Astrocyte (in vitro differentiated cells and primary cell): ENCODE data around the gene USP49. TPM values are rescaled to one million over a fixed set of nuclear protein-coding genes. Genes with fewer than 3 reads are reported as not detected.

Source experiments
- DNase-seq: peaks from one replicate; pipeline ENCODE4 v3.0.0-alpha.2; 2010; ENCODE audit warnings: low read depth
- FAIRE-seq: peaks from 2 replicates; lab custom pipeline; 2011; peaks lifted over from hg19 to GRCh38; lab: Jason Lieb, UNC
- H2AFZ ChIP-seq: 2 replicates; pipeline ENCODE4 v1.6.0; 2012; ENCODE audit warnings: low read depth, low read length, inconsistent platforms
- H3K27ac ChIP-seq: 2 replicates; pipeline ENCODE4 v1.5.1; 2011; ENCODE audit warnings: low read depth, low read length, inconsistent platforms
- H3K27me3 ChIP-seq: 2 replicates; pipeline ENCODE4 v1.6.0; 2011; ENCODE audit warnings: low read length, inconsistent platforms; ENCODE audit not compliant: insufficient read depth
- H3K36me3 ChIP-seq: 2 replicates; pipeline ENCODE4 v1.5.1; 2011; ENCODE audit warnings: low read length, inconsistent platforms; ENCODE audit not compliant: insufficient read depth
- H3K4me1 ChIP-seq: 2 replicates; pipeline ENCODE4 v1.5.1; 2011; ENCODE audit warnings: low read length, inconsistent platforms; ENCODE audit not compliant: insufficient read depth
- H3K4me2 ChIP-seq: 2 replicates; pipeline ENCODE4 v1.6.0; 2012; ENCODE audit warnings: low read length, inconsistent platforms
- H3K4me3 ChIP-seq: 2 replicates; pipeline ENCODE4 v1.5.1; 2011; ENCODE audit warnings: low read depth, mild to moderate bottlenecking, low read length, inconsistent platforms; ENCODE audit not compliant: insufficient read depth
- H3K79me2 ChIP-seq: 2 replicates; pipeline ENCODE4 v1.6.0; 2012; ENCODE audit warnings: mild to moderate bottlenecking, low read length, inconsistent platforms; ENCODE audit not compliant: insufficient read depth
- H3K9ac ChIP-seq: 2 replicates; pipeline ENCODE4 v1.6.0; 2012; ENCODE audit warnings: mild to moderate bottlenecking, low read length, inconsistent platforms
- H3K9me3 ChIP-seq: 2 replicates; pipeline ENCODE4 v1.5.1; 2012; ENCODE audit warnings: low read depth, mild to moderate bottlenecking, low read length, inconsistent platforms; ENCODE audit not compliant: insufficient read depth
- H4K20me1 ChIP-seq: 2 replicates; pipeline ENCODE4 v1.6.0; 2012; ENCODE audit warnings: low read length, inconsistent platforms; ENCODE audit not compliant: insufficient read depth
- H3K27ac Mint-ChIP-seq: one replicate; pipeline ENCODE4 v1.8.0; 2021; ENCODE audit warnings: mild to moderate bottlenecking, mixed read lengths; ENCODE audit not compliant: unreplicated experiment
- H3K27me3 Mint-ChIP-seq: one replicate; pipeline ENCODE4 v1.8.0; 2021; ENCODE audit warnings: low read depth, mixed read lengths; ENCODE audit not compliant: unreplicated experiment
- H3K36me3 Mint-ChIP-seq: one replicate; pipeline ENCODE4 v1.8.0; 2021; ENCODE audit warnings: low read depth, mixed read lengths; ENCODE audit not compliant: unreplicated experiment
- H3K4me1 Mint-ChIP-seq: one replicate; pipeline ENCODE4 v1.8.0; 2021; ENCODE audit warnings: low read depth, mixed read lengths; ENCODE audit not compliant: unreplicated experiment
- H3K4me3 Mint-ChIP-seq: one replicate; pipeline ENCODE4 v1.8.0; 2021; ENCODE audit warnings: mild to moderate bottlenecking, moderate library complexity, mixed read lengths; ENCODE audit not compliant: unreplicated experiment
- H3K9me3 Mint-ChIP-seq: one replicate; pipeline ENCODE4 v1.8.0; 2021; ENCODE audit warnings: mild to moderate bottlenecking, mixed read lengths; ENCODE audit not compliant: unreplicated experiment
- EZH2 ChIP-seq: IDR thresholded peaks from 2 replicates; pipeline ENCODE4 v1.6.1; 2012; ENCODE audit warnings: mild to moderate bottlenecking, low read length, inconsistent platforms; ENCODE audit not compliant: insufficient read depth
- total RNA-seq: library from RNA; stranded (reverse); gene quantifications from 2 replicates; pipeline ENCODE4 v1.2.1, GENCODE V29; 2021
- TF ChIP-seq, protein P1 (sequence below): IDR thresholded peaks from 2 replicates; pipeline ENCODE4 v1.5.1; 2011; ENCODE audit warnings: low read depth, mild to moderate bottlenecking, inconsistent platforms, low read length, moderate library complexity; ENCODE audit not compliant: insufficient read depth

The USP49 gene
- total RNA-seq, 1 donor from 2014 or later, result 5.5 TPM

DNA sequence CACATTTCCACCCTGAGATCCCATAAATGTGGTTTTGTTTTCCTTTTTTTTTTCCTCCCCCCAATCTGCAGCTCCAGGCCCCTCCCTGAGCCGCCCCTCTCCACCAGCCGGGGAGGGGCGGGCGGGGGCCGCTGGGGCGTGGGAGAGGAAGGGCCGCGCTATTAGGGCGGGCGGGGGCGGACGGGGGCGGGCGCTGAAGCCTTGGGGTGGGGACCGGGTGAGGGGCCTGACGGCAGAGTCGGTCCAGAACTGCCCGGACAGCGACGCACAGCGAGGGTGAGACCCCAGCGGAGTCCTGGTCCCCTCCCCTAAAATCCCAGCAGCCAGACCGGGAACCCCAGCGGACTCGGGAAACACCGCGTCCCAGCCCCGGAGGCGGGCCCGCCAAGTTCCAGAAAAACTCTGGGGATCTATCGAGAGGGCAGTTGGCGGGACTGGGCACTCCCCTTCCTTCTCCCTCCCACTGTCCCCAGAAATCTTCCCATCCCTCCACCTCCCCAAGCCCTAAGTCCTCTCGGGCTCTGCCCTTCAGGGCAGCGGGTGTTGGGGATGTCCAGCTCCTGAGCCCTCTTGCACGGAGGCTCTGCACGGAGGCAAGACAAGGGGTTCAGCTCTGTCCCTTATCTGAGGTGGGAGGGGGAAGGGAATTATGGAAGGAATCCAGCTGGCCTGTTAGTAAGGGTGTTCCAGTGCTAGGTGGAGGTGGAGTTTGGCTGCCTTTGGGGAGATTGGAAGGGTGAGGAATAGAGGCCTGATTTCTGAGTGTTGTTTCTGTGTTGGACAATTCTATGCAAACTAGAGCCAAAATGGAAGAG is 114.4 kb downstream of the USP49 start, which contains the start of gene PRICKLE4:
Gene PRICKLE4 (plus strand): TSS at position 232 of the 815 bp plus-strand sequence. CDS start 2,692 bp downstream, outside the sequence.
- H3K27ac ChIP-seq, result no peak within 1 kb of the TSS
- Mint-ChIP-seq H3K27ac (peak within 1 kb of the TSS; percentile 41), H3K9me3 (no peaks in the 10 kb centered on the region), H3K4me3 (peak within 1 kb of the TSS; percentile 88), H3K4me1 (peaks cover 5% of the 10 kb centered on the region), H3K36me3 (peaks cover 2% of the 10 kb centered on the region), H3K27me3 (no peaks in the 10 kb centered on the region)
- H3K36me3 ChIP-seq, result no peaks in the 10 kb centered on the region
- no peaks in the 10 kb centered on the region for H3K9me3 ChIP-seq
- no peak for DNase-seq
- H3K4me3 ChIP-seq, result peak within 1 kb of the TSS; percentile 74
- H4K20me1 ChIP-seq, result peaks cover 8% of the 10 kb centered on the region
- peaks cover 13% of the 10 kb centered on the region for H3K4me1 ChIP-seq
- peak within 1 kb of the TSS; percentile 100 for H3K4me2 ChIP-seq
- no peak for FAIRE-seq
- no peaks in the 10 kb centered on the region for H3K79me2 ChIP-seq
- TF ChIP-seq, protein P1, sequence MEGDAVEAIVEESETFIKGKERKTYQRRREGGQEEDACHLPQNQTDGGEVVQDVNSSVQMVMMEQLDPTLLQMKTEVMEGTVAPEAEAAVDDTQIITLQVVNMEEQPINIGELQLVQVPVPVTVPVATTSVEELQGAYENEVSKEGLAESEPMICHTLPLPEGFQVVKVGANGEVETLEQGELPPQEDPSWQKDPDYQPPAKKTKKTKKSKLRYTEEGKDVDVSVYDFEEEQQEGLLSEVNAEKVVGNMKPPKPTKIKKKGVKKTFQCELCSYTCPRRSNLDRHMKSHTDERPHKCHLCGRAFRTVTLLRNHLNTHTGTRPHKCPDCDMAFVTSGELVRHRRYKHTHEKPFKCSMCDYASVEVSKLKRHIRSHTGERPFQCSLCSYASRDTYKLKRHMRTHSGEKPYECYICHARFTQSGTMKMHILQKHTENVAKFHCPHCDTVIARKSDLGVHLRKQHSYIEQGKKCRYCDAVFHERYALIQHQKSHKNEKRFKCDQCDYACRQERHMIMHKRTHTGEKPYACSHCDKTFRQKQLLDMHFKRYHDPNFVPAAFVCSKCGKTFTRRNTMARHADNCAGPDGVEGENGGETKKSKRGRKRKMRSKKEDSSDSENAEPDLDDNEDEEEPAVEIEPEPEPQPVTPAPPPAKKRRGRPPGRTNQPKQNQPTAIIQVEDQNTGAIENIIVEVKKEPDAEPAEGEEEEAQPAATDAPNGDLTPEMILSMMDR, result no peak
- TF ChIP-seq EZH2, result no peak
- H3K27me3 ChIP-seq, result no peaks in the 10 kb centered on the region
- peak within 1 kb of the TSS; percentile 83 for H3K9ac ChIP-seq
- peak within 1 kb of the TSS; percentile 89 for H2AFZ ChIP-seq

DNA sequence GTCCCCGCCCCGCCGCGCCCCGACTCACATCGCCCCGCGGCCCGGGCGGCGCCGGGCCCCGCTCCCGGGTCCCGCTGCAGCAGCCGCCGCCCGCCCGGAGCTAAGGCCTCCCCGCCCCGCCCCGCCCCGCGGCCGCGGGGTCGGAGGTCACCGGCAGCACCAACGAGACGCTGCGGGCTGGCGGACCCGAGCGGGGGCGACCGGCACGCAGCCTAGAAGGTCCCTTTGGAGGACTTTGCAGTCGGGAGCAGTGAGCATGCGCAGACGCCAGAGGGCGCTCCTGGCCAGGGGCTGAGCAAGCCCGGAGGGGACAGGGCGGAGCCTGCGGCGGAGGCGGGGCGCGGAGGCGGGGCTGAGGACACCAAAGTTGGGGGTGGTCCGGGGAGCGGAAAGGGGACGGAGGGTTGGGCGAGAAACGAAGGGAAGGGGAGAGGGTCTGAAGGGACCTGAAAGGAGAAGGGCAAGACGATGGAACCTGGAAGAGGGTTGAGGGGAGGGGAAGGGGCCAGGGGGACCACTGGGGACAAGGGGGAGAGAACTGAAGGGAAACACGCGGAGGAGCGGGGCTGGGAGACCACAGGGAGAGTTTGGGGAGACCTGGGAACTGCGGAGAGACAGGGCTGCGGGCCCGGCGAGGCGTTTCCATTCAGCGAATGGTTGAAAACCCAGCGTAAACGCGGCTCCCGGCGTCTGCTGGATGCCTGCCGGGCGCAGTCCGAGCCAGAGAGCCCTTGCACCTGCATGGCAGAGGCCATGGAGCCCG is 115.2 kb downstream of the USP49 start, which contains the start of gene FRS3:
Gene FRS3 (minus strand): TSS at position 113 of the 763 bp plus-strand sequence. CDS start 2,913 bp downstream, outside the sequence.
- peaks cover 2% of the 10 kb centered on the region for H3K36me3 Mint-ChIP-seq
- no peak for FAIRE-seq
- Histone ChIP-seq H3K27me3 (no peaks in the 10 kb centered on the region), H3K9ac (peak within 1 kb of the TSS; percentile 83), H3K9me3 (no peaks in the 10 kb centered on the region), H3K79me2 (no peaks in the 10 kb centered on the region), H3K36me3 (peaks cover 4% of the 10 kb centered on the region), H3K27ac (no peak within 1 kb of the TSS), H4K20me1 (peaks cover 2% of the 10 kb centered on the region), H2AFZ (peak within 1 kb of the TSS; percentile 89), H3K4me1 (peaks cover 14% of the 10 kb centered on the region), H3K4me2 (peak within 1 kb of the TSS; percentile 100), H3K4me3 (peak within 1 kb of the TSS; percentile 74)
- no peaks in the 10 kb centered on the region for H3K9me3 Mint-ChIP-seq
- peak within 1 kb of the TSS; percentile 80 for H3K27ac Mint-ChIP-seq
- no peaks in the 10 kb centered on the region for H3K27me3 Mint-ChIP-seq
- peak within 1 kb of the TSS; percentile 89 for H3K4me3 Mint-ChIP-seq
- peak; percentile 73 for DNase-seq
- TF ChIP-seq EZH2, result no peak
- TF ChIP-seq, protein P1, result peak; percentile 53
- H3K4me1 Mint-ChIP-seq, result peaks cover 12% of the 10 kb centered on the region
